HepG2 (cell line): ENCODE data around the gene SLC9A8. TPM values are rescaled to one million over a fixed set of nuclear protein-coding genes. Genes with fewer than 3 reads are reported as not detected.

Experiments
- ATAC-seq: fragments of 200-7000 bp; cut with Tn5 transposase; 3 replicates; pipeline ENCODE4 v1.9.1; 2020; ENCODE audit warnings: mild to moderate bottlenecking, moderate library complexity
- BruUV-seq: library from RNA; stranded (reverse); fragments of 400-500 nt; replicated peaks from 2 replicates; lab custom pipeline; 2021; lab: Mats Ljungman, UMichigan
- CTCF ChIA-PET: fragments of 300-600 bp; formaldehyde crosslinking; extraction: SDS; loops from one replicate; lab custom pipeline; 2021; ENCODE audit warnings: low total read pairs, inconsistent platforms, low intra/inter-chr PET ratio; lab: Yijun Ruan, JAX
- POLR2A ChIA-PET: fragments of 350-600 bp; sonication (Branson Sonifier 250); formaldehyde crosslinking; loops from one replicate; lab custom pipeline; 2020; ENCODE audit warnings: antibody characterized with exemption, inconsistent platforms; lab: Yijun Ruan, JAX
- DNase-seq: peaks from one replicate; pipeline ENCODE4 v3.0.0-alpha.2; 2015; ENCODE audit warnings: low spot score
- FAIRE-seq: peaks from 3 replicates; lab custom pipeline; 2011; peaks lifted over from hg19 to GRCh38; lab: Jason Lieb, UNC
- H2AFZ ChIP-seq: one replicate; pipeline ENCODE4 v1.6.1; 2011; ENCODE audit warnings: low read length, inconsistent platforms
- H3K27ac ChIP-seq: fragments of 300-600 bp; 3 replicates; pipeline ENCODE4 v1.8.0; 2011; ENCODE audit warnings: mixed run types, mild to moderate bottlenecking, mixed read lengths, low read length, inconsistent platforms; ENCODE audit not compliant: insufficient read depth; ENCODE audit errors: extremely low read length
- H3K27me3 ChIP-seq, 2 experiments: fragments of 200-600 bp in 1 of 2; 2 replicates in 1 of 2; 3 replicates in 1 of 2; pipeline versions ENCODE4 v1.6.0 to v1.8.0; 2011; ENCODE audit warnings: low read length in 2 of 2, mild to moderate bottlenecking in 2 of 2, moderate library complexity in 2 of 2, inconsistent platforms in 1 of 2; ENCODE audit not compliant: insufficient read depth in 2 of 2, control insufficient read depth in 1 of 2
- H3K36me3 ChIP-seq, 2 experiments: fragments of 200-600 bp in 1 of 2; replicated peaks in 1 of 2; 2 replicates in 1 of 2; 3 replicates in 1 of 2; pipeline versions ENCODE4 v1.5.1 to v1.8.0; 2011; ENCODE audit warnings: low read length in 2 of 2, inconsistent platforms in 1 of 2; ENCODE audit not compliant: insufficient read depth in 2 of 2, control insufficient read depth in 1 of 2
- H3K4me1 ChIP-seq: 2 replicates; pipeline ENCODE4 v1.5.1; 2012; ENCODE audit warnings: low read length, inconsistent platforms; ENCODE audit not compliant: insufficient read depth
- H3K4me2 ChIP-seq: 2 replicates; pipeline ENCODE4 v1.6.0; 2011; ENCODE audit warnings: low read depth, low read length, inconsistent platforms
- H3K4me3 ChIP-seq, 3 experiments: fragments of 200-600 bp in 1 of 3; sonication (generic), shearing (Covaris generic) in 1 of 3; replicated peaks in 1 of 3; 2 replicates each; pipeline ENCODE4 v1.5.1; 2011 to 2016; ENCODE audit warnings: low read length in 3 of 3, inconsistent platforms in 2 of 3, low read depth in 2 of 3, mild to moderate bottlenecking in 2 of 3, control low read depth in 1 of 3, mixed read lengths in 1 of 3; ENCODE audit not compliant: insufficient read depth in 1 of 3
- H3K79me2 ChIP-seq: one replicate; pipeline ENCODE4 v1.6.1; 2011; ENCODE audit warnings: low read length, inconsistent platforms; ENCODE audit not compliant: insufficient read depth
- H3K9ac ChIP-seq: 2 replicates; pipeline ENCODE4 v1.6.0; 2011; ENCODE audit warnings: mild to moderate bottlenecking, low read depth, low read length, inconsistent platforms; ENCODE audit not compliant: insufficient read depth
- H3K9me3 ChIP-seq: 2 replicates; pipeline ENCODE4 v1.5.1; 2012; ENCODE audit warnings: mild to moderate bottlenecking, low read length
- H4K20me1 ChIP-seq: 2 replicates; pipeline ENCODE4 v1.6.0; 2011; ENCODE audit warnings: inconsistent platforms, mild to moderate bottlenecking, low read length, moderate library complexity; ENCODE audit not compliant: insufficient read depth
- AGO1 ChIP-seq: fragments of 200-400 bp; formaldehyde crosslinking; IDR thresholded peaks from 2 replicates; pipeline ENCODE4 v1.6.1; 2017; ENCODE audit warnings: mild to moderate bottlenecking, low read depth, low read length, moderate library complexity; ENCODE audit not compliant: poor library complexity, severe bottlenecking
- DR1 ChIP-seq: sonication (generic); formaldehyde crosslinking; IDR thresholded peaks from 2 replicates; pipeline ENCODE4 v1.8.0; 2021; ENCODE audit warnings: mild to moderate bottlenecking, missing genetic modification reagents, inconsistent platforms
- HMGA1 ChIP-seq: sonication (generic); formaldehyde crosslinking; conservative IDR thresholded peaks from 2 replicates; pipeline ENCODE4 v1.4.0; 2020; ENCODE audit warnings: missing genetic modification reagents
- KDM3A ChIP-seq: IDR thresholded peaks from 2 replicates; pipeline ENCODE4 v1.6.1; 2018; ENCODE audit warnings: low read depth, missing compliant biosample characterization
- MBNL3 ChIP-seq: fragments of 250-450 bp; sonication (Bioruptor Pico); conservative IDR thresholded peaks from 2 replicates; pipeline ENCODE4 v1.8.0; 2022; ENCODE audit warnings: mild to moderate bottlenecking, inconsistent platforms
- PHF5A ChIP-seq: IDR thresholded peaks from one replicate; pipeline ENCODE4 v1.6.1; 2018; ENCODE audit warnings: low read depth, missing genetic modification reagents; ENCODE audit not compliant: unreplicated experiment
- PHF8 ChIP-seq: sonication (generic); formaldehyde crosslinking; IDR thresholded peaks from 2 replicates; pipeline ENCODE4 v1.5.0; 2020; ENCODE audit warnings: missing genetic modification reagents
- SRSF4 ChIP-seq: fragments of 200-400 bp; formaldehyde crosslinking; IDR thresholded peaks from one replicate; pipeline ENCODE4 v1.6.1; 2018; ENCODE audit warnings: mild to moderate bottlenecking, low read depth, low read length, moderate library complexity; ENCODE audit not compliant: poor library complexity, severe bottlenecking
- USF2 ChIP-seq, 2 experiments: sonication (generic) in 1 of 2; formaldehyde crosslinking in 1 of 2; IDR thresholded peaks; 2 replicates each; pipeline versions ENCODE4 v1.5.1 to v1.6.1; 2011 to 2020; ENCODE audit warnings: borderline replicate concordance in 1 of 2, low read depth in 1 of 2, low read length in 1 of 2, mild to moderate bottlenecking in 1 of 2, missing genetic modification reagents in 1 of 2, moderate library complexity in 1 of 2
- ZEB1 ChIP-seq: IDR thresholded peaks from 2 replicates; pipeline ENCODE4 v1.6.1; 2012; ENCODE audit warnings: mild to moderate bottlenecking, low read depth, inconsistent platforms; ENCODE audit not compliant: insufficient replicate concordance
- ZNF644 ChIP-seq: IDR thresholded peaks from 2 replicates; pipeline ENCODE4 v1.6.1; 2016; ENCODE audit warnings: low read depth
- ZNF670 ChIP-seq: sonication (generic); formaldehyde crosslinking; IDR thresholded peaks from 2 replicates; pipeline ENCODE4 v1.8.0; 2022; ENCODE audit warnings: mild to moderate bottlenecking, missing genetic modification reagents, borderline replicate concordance
- WGBS: methylation state at CpG from one replicate; pipeline ENCODE4 v1.1.6; 2017; ENCODE audit warnings: low lambda C conversion rate; 5-methylcytosine and 5-hydroxymethylcytosine counted together
- in situ Hi-C: cut with HindIII; loops from 2 replicates; pipeline ENCODE4 v1.10.0; 2017; ENCODE audit warnings: low pct_unique_long_range_greater_than_20kb; ENCODE audit not compliant: extremely low pct_ligation_motif_present
- intact Hi-C: fragments of 100-400 bp; cut with micrococcal nuclease; formaldehyde crosslinking; loops from one replicate; pipeline ENCODE4 v1.10.0; 2022; ENCODE audit not compliant: unreplicated experiment
- polyA plus RNA-seq, 8 experiments: library from polyadenylated mRNA; depleted of rRNA in 3 of 8; stranded (reverse) in 7 of 8; unstranded in 1 of 8; fragments of >200 nt; fragmentation: Illumina TruSeq in 4 of 8; extraction: Trizol in 4 of 8; gene quantifications; 2 replicates each; pipeline versions ENCODE4 v1.2.1 to v1.2.3, GENCODE V29; 2011 to 2016; ENCODE audit warnings: low read depth in 4 of 8, missing spikeins in 1 of 8, mixed read lengths in 1 of 8; ENCODE audit not compliant: insufficient read depth in 1 of 8
- total RNA-seq, 5 experiments: library from RNA; depleted of rRNA; stranded (reverse); fragments of >200 nt; fragmentation: Illumina TruSeq; extraction: Trizol; gene quantifications; 2 replicates each; pipeline ENCODE4 v1.2.3, GENCODE V29; 2016; ENCODE audit warnings: low read depth in 1 of 5

Gene SLC9A8
- total and polyA plus RNA-seq, 2 of the 13 experiments (the other 11 are each of a cell fraction or from before 2014, with no cell fraction given), result 4.1 to 7.4 TPM

DNA sequence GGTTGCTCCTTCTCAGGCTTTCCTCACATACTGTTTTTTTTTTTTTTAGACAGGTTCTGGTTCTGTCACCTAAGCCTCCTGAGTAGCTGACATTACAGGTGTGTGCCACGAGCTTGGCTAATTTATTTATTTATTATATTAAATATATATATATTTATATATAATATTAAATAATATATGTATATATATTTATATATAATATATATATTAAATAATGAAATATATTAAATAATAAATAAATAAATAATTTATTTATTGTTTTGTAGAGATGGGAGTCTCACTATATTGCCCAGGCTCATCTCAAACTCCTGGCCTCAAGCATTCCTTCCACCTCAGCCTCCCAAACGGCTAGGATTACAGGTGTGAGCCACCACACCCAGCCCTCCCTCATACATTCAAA is 28.3 kb upstream of the SLC9A8 start:
- FAIRE-seq (no peak), DNase-seq (no peak), ATAC-seq (no peak)
- H3K4me3 ChIP-seq, result no peak overlapping the region
- CTCF ChIA-PET, result no interaction called here
- intact Hi-C loops (no loop called here), in situ Hi-C loops (no loop called here)
- BruUV-seq, result no TSS peak
- no peak overlapping the region for H2AFZ ChIP-seq
- 42% methylated on average over 2 of the region's 2 CpGs for WGBS
- no peaks in the 10 kb centered on the region for H3K36me3 ChIP-seq
- no peak for TF ChIP-seq USF2 (IDR thresholded peaks at IDR 0.05; ENCODE audit: low read depth, low read length)
- TF ChIP-seq USF2 (CRISPR knock-in tag; IDR thresholded peaks at IDR 0.05; ENCODE audit: borderline replicate concordance), result no peak
- TF ChIP-seq PHF8, result no peak
- no peak for TF ChIP-seq ZNF644 (CRISPR knock-in tag)
- no peak for TF ChIP-seq ZEB1
- no peak for TF ChIP-seq DR1 (CRISPR knock-in tag)
- TF ChIP-seq HMGA1 (CRISPR knock-in tag), result no peak
- no peak for TF ChIP-seq AGO1
- TF ChIP-seq ZNF670 (CRISPR knock-in tag), result no peak
- TF ChIP-seq KDM3A, result no peak
- no peak for TF ChIP-seq SRSF4
- no peak for TF ChIP-seq MBNL3
- no peak for TF ChIP-seq PHF5A (CRISPR knock-in tag)
- no peaks in the 10 kb centered on the region for H3K79me2 ChIP-seq
- H3K9me3 ChIP-seq, result no peaks in the 10 kb centered on the region
- no peaks in the 10 kb centered on the region for H4K20me1 ChIP-seq
- POLR2A ChIA-PET, result interaction anchor here (1.2 to 1.9 kb wide), 2 partner anchors 29 to 132 kb away, joined by 3 to 4 read pairs; partner anchors contain the start of gene SLC9A8
- peaks cover 36% of the 10 kb centered on the region for H3K4me1 ChIP-seq
- no peak overlapping the region for H3K4me2 ChIP-seq
- no peak overlapping the region for H3K27ac ChIP-seq
- no peak overlapping the region for H3K9ac ChIP-seq
- H3K27me3 ChIP-seq, result no peaks in the 10 kb centered on the region; a peak in 1 of 5 replicates
